Endodermal cell (in vitro differentiated cells): ENCODE measurements around the gene SCAF4. TPM values are rescaled to one million over a fixed set of nuclear protein-coding genes. Genes with fewer than 3 reads are reported as not detected.
"Not testable (repeated sequence)": the region's sequence is repeated elsewhere in the genome, so short reads cannot be mapped to it uniquely, and the experiment has no call there.

Experiments
- DNase-seq: peaks from one replicate; pipeline ENCODE4 v3.0.0-alpha.2; 2017
- H3K27ac ChIP-seq: 2 replicates; pipeline ENCODE4 v1.5.1; 2013; ENCODE audit warnings: mild to moderate bottlenecking, low read depth, low read length, moderate library complexity
- H3K27me3 ChIP-seq: 2 replicates; pipeline ENCODE4 v1.6.1; 2013; ENCODE audit warnings: mild to moderate bottlenecking, low read length, moderate library complexity; ENCODE audit not compliant: insufficient read depth, control insufficient read depth, poor library complexity, severe bottlenecking
- H3K36me3 ChIP-seq: 2 replicates; pipeline ENCODE4 v1.7.0; 2013; ENCODE audit warnings: mild to moderate bottlenecking, low read length, moderate library complexity; ENCODE audit not compliant: control insufficient read depth, insufficient read depth
- H3K4me1 ChIP-seq: one replicate; pipeline ENCODE4 v1.7.0; 2013; ENCODE audit warnings: low read length; ENCODE audit not compliant: control insufficient read depth, insufficient read depth
- H3K4me3 ChIP-seq: 2 replicates; pipeline ENCODE4 v1.5.1; 2013; ENCODE audit warnings: mild to moderate bottlenecking, low read length, moderate library complexity
- H3K9ac ChIP-seq: 2 replicates; pipeline ENCODE4 v1.6.1; 2013; ENCODE audit warnings: mild to moderate bottlenecking, low read length, moderate library complexity; ENCODE audit not compliant: poor library complexity, severe bottlenecking; ENCODE audit errors: extremely low read depth
- H3K9me3 ChIP-seq: 2 replicates; pipeline ENCODE4 v1.6.1; 2013; ENCODE audit warnings: mild to moderate bottlenecking, low read length, moderate library complexity; ENCODE audit not compliant: control insufficient read depth
- H3K27ac Mint-ChIP-seq: 2 replicates; pipeline ENCODE4 v1.8.0; 2020; ENCODE audit warnings: mixed read lengths
- H3K27me3 Mint-ChIP-seq: 2 replicates; pipeline ENCODE4 v1.8.0; 2021; ENCODE audit warnings: mild to moderate bottlenecking, mixed read lengths; ENCODE audit not compliant: insufficient read depth
- H3K36me3 Mint-ChIP-seq: 2 replicates; pipeline ENCODE4 v1.8.0; 2020; ENCODE audit warnings: low read depth, mixed read lengths
- H3K4me1 Mint-ChIP-seq: 2 replicates; pipeline ENCODE4 v1.8.0; 2020; ENCODE audit warnings: mixed read lengths
- H3K4me3 Mint-ChIP-seq: 2 replicates; pipeline ENCODE4 v1.8.0; 2020; ENCODE audit warnings: mild to moderate bottlenecking, moderate library complexity, mixed read lengths
- H3K9me3 Mint-ChIP-seq: 2 replicates; pipeline ENCODE4 v1.8.0; 2020; ENCODE audit warnings: mild to moderate bottlenecking, mixed read lengths
- CTCF ChIP-seq: fragments of 200-600 bp; sonication (generic); conservative IDR thresholded peaks from 2 replicates; pipeline ENCODE4 v1.5.0; 2021; ENCODE audit warnings: antibody characterized with exemption, mild to moderate bottlenecking
- WGBS, 2 experiments: methylation state at CpG; one replicate each; pipeline versions ENCODE4 v1.1.5 to v1.1.7; 2013; ENCODE audit warnings: missing lambda C conversion rate in 2 of 2, mixed read lengths in 1 of 2; ENCODE audit not compliant: insufficient coverage in 1 of 2, insufficient read length in 1 of 2; 5-methylcytosine and 5-hydroxymethylcytosine counted together
- total RNA-seq, 2 donors: library from RNA; stranded (reverse); fragmentation: NEBNext Ultra II Directional in 1 of 2; extraction: Animal tissue kit (Norgen Biotek cat#: 25700) in 1 of 2; gene quantifications; 2 replicates in 1 of 2; 3 replicates in 1 of 2; pipeline ENCODE4 v1.2.1, GENCODE V29; 2021

SCAF4 gene
- total RNA-seq, 2 donors from 2014 or later = 61.3 to 67.8 TPM

DNA sequence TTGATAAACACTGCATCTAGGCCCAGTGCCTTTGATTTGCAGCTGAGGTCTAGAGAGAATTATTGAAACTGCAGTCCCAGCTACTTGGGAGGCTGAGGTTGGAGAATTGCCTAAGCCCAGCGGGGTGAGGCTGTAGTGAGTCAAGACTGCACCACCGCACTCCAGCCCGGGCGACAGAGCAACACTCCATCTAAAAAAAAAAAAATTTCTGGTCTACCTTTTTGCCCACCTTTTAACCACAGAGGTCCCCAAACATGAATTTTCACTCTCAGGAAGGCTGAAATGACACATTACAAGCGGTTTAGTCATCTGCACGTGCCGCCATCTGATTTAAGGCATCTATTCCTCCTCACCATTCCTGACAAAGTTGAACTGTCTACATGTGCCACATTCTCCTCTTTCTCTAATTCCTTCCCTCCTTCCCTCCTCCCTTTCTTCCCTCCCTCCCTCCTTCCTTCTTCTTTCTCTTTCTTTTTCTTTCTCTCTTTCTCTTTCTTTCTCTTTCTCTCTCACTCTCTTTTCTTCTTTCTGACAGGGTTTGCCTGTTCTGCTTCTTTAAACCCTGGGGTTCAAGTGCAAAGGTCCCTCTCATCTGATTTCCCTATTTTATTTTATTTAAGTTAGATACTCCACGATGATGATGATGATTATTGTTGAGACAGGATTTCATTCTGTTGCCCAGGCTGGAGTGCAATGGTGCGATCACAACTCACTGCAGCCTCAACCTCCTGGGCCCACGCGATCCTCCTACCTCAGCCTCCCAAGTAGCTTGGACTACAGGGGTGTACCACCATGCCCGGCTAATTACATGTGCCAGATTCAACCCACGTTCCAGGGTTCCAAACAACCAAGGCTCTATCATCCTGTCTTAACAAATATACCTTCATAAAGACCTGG is 75.5 kb downstream of the SCAF4 start:
- Mint-ChIP-seq H3K27me3 (no peaks in the 10 kb centered on the region), H3K9me3 (peaks cover 7% of the 10 kb centered on the region), H3K4me3 (no peak overlapping the region), H3K36me3 (peaks cover 5% of the 10 kb centered on the region), H3K27ac (no peak overlapping the region), H3K4me1 (peaks cover 14% of the 10 kb centered on the region)
- no peaks in the 10 kb centered on the region for H3K4me1 ChIP-seq
- H3K9me3 ChIP-seq = no peaks in the 10 kb centered on the region
- H3K27ac ChIP-seq = no peak overlapping the region
- WGBS, 2 experiments = 92 to 93% methylated on average over 10 to 13 of the region's 13 CpGs
- H3K9ac ChIP-seq = no peak overlapping the region
- H3K4me3 ChIP-seq = no peak overlapping the region
- H3K36me3 ChIP-seq = no peaks in the 10 kb centered on the region
- DNase-seq = no peak
- no peak for TF ChIP-seq CTCF
- H3K27me3 ChIP-seq = no peaks in the 10 kb centered on the region

DNA sequence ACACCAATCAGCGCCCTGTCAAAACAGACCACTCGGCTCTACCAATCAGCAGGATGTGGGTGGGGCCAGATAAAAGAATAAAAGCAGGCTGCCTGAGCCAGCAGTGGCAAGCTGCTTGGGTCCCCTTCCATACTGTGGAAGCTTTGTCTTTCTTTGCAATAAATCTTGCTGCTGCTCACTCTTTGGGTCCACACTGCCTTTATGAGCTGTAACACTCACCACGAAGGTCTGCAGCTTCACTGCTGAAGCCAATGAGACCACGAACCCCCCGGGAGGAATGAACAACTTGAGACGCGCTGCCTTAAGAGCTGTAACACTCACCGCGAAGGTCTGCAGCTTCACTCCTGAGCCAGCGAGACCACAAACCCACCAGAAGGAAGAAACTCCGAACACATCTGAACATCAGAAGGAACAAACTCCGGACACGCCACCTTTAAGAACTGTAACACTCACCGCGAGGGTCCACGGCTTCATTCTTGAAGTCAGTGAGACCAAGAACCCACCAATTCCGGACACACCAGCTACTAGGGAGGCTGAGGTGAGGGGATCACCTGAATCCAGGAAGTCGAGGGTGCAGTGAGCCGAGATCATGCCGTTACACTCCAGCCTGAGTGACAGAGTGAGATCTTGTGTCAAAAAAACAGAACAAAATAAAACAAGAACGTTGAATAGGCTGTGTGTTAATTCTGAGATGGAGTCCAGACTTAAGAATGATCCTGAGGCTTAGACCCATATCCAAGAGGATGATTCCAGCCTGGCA is 76.9 kb downstream of the SCAF4 start:
- not testable (repeated sequence) for H3K4me1 Mint-ChIP-seq, H3K4me3 Mint-ChIP-seq, H3K9me3 Mint-ChIP-seq, H3K9me3 ChIP-seq, H3K27me3 Mint-ChIP-seq, H3K9ac ChIP-seq, H3K4me1 ChIP-seq, H3K27ac ChIP-seq, H3K36me3 Mint-ChIP-seq, H3K27me3 ChIP-seq, H3K36me3 ChIP-seq, H3K4me3 ChIP-seq, H3K27ac Mint-ChIP-seq
- WGBS, 2 experiments = 85 to 95% methylated on average over 6 to 19 of the region's 21 CpGs
- peak; percentile 36 for DNase-seq

- Mint-ChIP-seq H3K36me3 (no peaks in the 10 kb centered on the region), H3K4me1 (peaks cover 4% of the 10 kb centered on the region), H3K27ac (no peak overlapping the region), H3K4me3 (no peak overlapping the region), H3K9me3 (peaks cover 7% of the 10 kb centered on the region), H3K27me3 (no peaks in the 10 kb centered on the region)
- H3K27ac ChIP-seq = no peak overlapping the region
- H3K27me3 ChIP-seq = no peaks in the 10 kb centered on the region
- no peaks in the 10 kb centered on the region for H3K36me3 ChIP-seq
- no peaks in the 10 kb centered on the region for H3K9me3 ChIP-seq
- no peak overlapping the region for H3K4me3 ChIP-seq
- peak; percentile 52 for DNase-seq
- WGBS, 2 experiments = 94 to 97% methylated on average over 17 to 20 of the region's 20 CpGs
- H3K9ac ChIP-seq = no peak overlapping the region
- no peaks in the 10 kb centered on the region for H3K4me1 ChIP-seq
- TF ChIP-seq CTCF = no peak
Measured at GRCh38 chr21:31654340-31654739, 77.6 kb downstream of the SCAF4 start.

- H3K4me3 ChIP-seq, H3K9ac ChIP-seq, H3K36me3 Mint-ChIP-seq, H3K9me3 Mint-ChIP-seq, H3K27me3 ChIP-seq, H3K4me1 Mint-ChIP-seq, H3K27ac Mint-ChIP-seq, H3K36me3 ChIP-seq, H3K27me3 Mint-ChIP-seq, H3K9me3 ChIP-seq, H3K27ac ChIP-seq, H3K4me1 ChIP-seq, H3K4me3 Mint-ChIP-seq: not testable (repeated sequence)
- WGBS, 2 experiments = 88 to 95% methylated on average over 2 to 4 of the region's 4 CpGs
- DNase-seq = peak; percentile 8
Measured at GRCh38 chr21:31651491-31651890, 80.4 kb downstream of the SCAF4 start.
